ENCODE results near the gene SHC3.

SHC3 gene

DNA sequence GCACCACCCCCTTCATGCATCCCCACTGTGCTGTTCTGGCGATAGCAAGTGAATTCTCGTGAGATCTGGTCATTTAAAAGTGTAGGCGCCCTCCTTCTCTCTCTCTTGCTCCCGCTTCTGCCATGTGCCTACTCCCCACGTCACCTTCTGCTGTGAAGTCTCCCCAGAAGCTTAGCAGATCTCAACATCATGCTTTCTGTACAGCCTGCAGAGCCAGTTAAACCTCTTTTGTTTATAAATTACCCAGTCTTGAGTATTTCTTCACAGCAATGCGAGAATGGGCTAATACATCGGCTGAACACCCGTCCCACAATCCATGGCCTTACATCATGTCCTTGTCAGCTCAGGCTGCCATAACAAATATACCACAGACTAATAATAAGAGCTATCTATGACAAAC is 17.4 kb downstream of the SHC3 start:
- H3K4me1 Mint-ChIP-seq, result peaks cover 9% of the 10 kb centered on the region
- no peak overlapping the region for H3K27ac Mint-ChIP-seq
- H3K36me3 Mint-ChIP-seq (ENCODE audit: low read depth), result no peaks in the 10 kb centered on the region
- peaks cover 6% of the 10 kb centered on the region for H3K27me3 Mint-ChIP-seq (ENCODE audit: low read depth)
- H3K4me3 Mint-ChIP-seq, result no peak overlapping the region
- peaks cover 10% of the 10 kb centered on the region for H3K9me3 Mint-ChIP-seq
- TF ChIP-seq, protein P1, sequence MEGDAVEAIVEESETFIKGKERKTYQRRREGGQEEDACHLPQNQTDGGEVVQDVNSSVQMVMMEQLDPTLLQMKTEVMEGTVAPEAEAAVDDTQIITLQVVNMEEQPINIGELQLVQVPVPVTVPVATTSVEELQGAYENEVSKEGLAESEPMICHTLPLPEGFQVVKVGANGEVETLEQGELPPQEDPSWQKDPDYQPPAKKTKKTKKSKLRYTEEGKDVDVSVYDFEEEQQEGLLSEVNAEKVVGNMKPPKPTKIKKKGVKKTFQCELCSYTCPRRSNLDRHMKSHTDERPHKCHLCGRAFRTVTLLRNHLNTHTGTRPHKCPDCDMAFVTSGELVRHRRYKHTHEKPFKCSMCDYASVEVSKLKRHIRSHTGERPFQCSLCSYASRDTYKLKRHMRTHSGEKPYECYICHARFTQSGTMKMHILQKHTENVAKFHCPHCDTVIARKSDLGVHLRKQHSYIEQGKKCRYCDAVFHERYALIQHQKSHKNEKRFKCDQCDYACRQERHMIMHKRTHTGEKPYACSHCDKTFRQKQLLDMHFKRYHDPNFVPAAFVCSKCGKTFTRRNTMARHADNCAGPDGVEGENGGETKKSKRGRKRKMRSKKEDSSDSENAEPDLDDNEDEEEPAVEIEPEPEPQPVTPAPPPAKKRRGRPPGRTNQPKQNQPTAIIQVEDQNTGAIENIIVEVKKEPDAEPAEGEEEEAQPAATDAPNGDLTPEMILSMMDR (IDR thresholded peaks at IDR 0.05; ENCODE audit: unreplicated experiment in 3 of 3), result no peak

GRCh38 chr9:89160806-89161205 is 17.8 kb downstream of the SHC3 start:
- Mint-ChIP-seq H3K27me3 (ENCODE audit: low read depth) (peaks cover 5% of the 10 kb centered on the region), H3K4me3 (no peak overlapping the region), H3K9me3 (peaks cover 10% of the 10 kb centered on the region), H3K36me3 (ENCODE audit: low read depth) (no peaks in the 10 kb centered on the region), H3K4me1 (peaks cover 9% of the 10 kb centered on the region), H3K27ac (no peak overlapping the region)
- TF ChIP-seq, protein P1 (IDR thresholded peaks at IDR 0.05; ENCODE audit: unreplicated experiment in 3 of 3), result no peak

- TF ChIP-seq, protein P1 (IDR thresholded peaks at IDR 0.05; ENCODE audit: unreplicated experiment in 3 of 3), result no peak
- Mint-ChIP-seq H3K4me1 (no peaks in the 10 kb centered on the region), H3K4me3 (no peak overlapping the region), H3K9me3 (no peaks in the 10 kb centered on the region), H3K27me3 (ENCODE audit: low read depth) (peaks cover 4% of the 10 kb centered on the region), H3K36me3 (ENCODE audit: low read depth) (no peaks in the 10 kb centered on the region), H3K27ac (no peak overlapping the region)
Observed at GRCh38 chr9:89154651-89155336, 23.8 kb downstream of the SHC3 start.

DNA sequence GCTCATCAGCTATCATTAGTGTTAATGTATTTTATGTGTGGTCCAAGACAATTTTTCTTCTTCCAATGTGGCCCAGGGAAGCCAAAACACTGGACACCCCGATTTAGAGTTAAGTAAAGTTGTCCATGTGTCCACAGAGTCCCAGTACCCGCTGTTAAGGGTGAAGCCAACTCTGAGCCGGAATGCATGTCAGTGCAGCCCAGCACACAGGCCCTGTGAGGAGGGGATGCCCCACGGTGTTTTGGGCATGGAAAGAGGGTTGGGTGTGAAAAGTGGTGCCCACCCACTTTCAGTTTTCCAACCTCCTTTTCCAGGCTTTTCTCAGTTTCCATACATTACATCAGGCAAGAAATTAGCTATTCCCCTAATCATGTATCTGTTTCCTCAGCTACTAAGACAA is 24.4 kb downstream of the SHC3 start:
- Mint-ChIP-seq H3K4me3 (no peak overlapping the region), H3K36me3 (ENCODE audit: low read depth) (no peaks in the 10 kb centered on the region), H3K9me3 (no peaks in the 10 kb centered on the region), H3K4me1 (no peaks in the 10 kb centered on the region), H3K27me3 (ENCODE audit: low read depth) (peaks cover 4% of the 10 kb centered on the region), H3K27ac (no peak overlapping the region)
- TF ChIP-seq, protein P1 (IDR thresholded peaks at IDR 0.05; ENCODE audit: unreplicated experiment in 3 of 3), result no peak

DNA sequence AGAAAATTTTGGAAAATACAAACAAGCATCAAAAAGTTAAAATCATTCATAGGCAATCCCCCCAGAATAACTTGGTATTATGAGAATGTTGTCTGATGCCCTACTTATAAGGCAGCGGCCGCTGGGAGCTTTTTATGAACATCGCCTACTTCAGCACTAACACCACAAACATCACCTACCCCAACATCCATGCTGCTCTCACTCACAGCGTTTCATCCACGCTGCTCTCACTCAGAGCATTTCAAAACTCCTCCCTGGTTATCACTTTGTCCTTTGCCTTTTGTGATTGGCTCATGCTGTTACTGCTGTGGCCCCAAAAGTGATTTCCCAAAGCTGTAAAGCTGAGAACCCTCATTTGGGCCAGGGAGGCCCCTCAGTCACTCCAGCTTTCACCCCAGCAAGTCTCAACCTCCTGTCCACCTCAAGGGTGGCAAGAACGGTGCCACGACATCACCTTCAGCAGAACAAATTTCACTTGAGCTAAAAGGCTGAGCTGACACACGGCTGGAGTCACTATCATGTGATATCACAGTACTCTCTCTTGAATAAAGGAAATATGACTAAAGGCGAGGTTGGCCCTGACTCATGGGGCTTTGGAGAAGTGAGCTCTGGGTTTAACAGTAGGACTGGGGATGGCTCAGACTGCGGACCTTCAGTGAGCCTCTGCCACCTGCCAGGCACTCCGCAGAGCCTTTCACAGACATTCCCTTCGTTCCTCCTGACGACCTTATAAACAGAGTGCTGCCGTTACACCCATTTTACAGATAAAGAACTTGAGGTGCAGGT is 25.2 kb downstream of the SHC3 start:
- Mint-ChIP-seq H3K4me1 (no peaks in the 10 kb centered on the region), H3K27me3 (ENCODE audit: low read depth) (peaks cover 4% of the 10 kb centered on the region), H3K36me3 (ENCODE audit: low read depth) (no peaks in the 10 kb centered on the region), H3K4me3 (no peak overlapping the region), H3K27ac (no peak overlapping the region), H3K9me3 (no peaks in the 10 kb centered on the region)
- TF ChIP-seq, protein P1 (IDR thresholded peaks at IDR 0.05; ENCODE audit: unreplicated experiment in 3 of 3), result no peak

Data from nephron (organoid).